Lower lobe of right lung (tissue), 2 donors: Measurements from ENCODE around the gene ZNF768. TPM values are rescaled to one million over a fixed set of nuclear protein-coding genes. Genes with fewer than 3 reads are reported as not detected.
"Not testable (repeated sequence)": the region's sequence is repeated elsewhere in the genome, so short reads cannot be mapped to it uniquely, and the experiment has no call there.

Experiments used
- ATAC-seq, 2 donors: fragments of 200-7000 bp; cut with Tn5 transposase; one replicate each; pipeline ENCODE4 v1.9.1; 2020 to 2022; ENCODE audit warnings: mild to moderate bottlenecking in 2 of 2, moderate library complexity in 2 of 2
- DNase-seq: peaks from one replicate; pipeline ENCODE4 v3.0.0-alpha.2; 2020
- H3K27ac ChIP-seq: fragments of 200-600 bp; one replicate; pipeline ENCODE4 v1.8.0; 2022
- H3K27me3 ChIP-seq: fragments of 200-600 bp; one replicate; pipeline ENCODE4 v1.8.0; 2022; ENCODE audit warnings: low read depth
- H3K36me3 ChIP-seq: fragments of 200-600 bp; one replicate; pipeline ENCODE4 v1.8.0; 2022; ENCODE audit warnings: mild to moderate bottlenecking
- H3K4me1 ChIP-seq: fragments of 200-600 bp; one replicate; pipeline ENCODE4 v1.8.0; 2022
- H3K4me3 ChIP-seq: fragments of 200-600 bp; one replicate; pipeline ENCODE4 v1.8.0; 2022; ENCODE audit warnings: mild to moderate bottlenecking
- H3K9me3 ChIP-seq: fragments of 200-600 bp; one replicate; pipeline ENCODE4 v1.8.0; 2022
- CTCF ChIP-seq: fragments of 200-600 bp; IDR thresholded peaks from one replicate; pipeline ENCODE4 v1.8.0; 2022; ENCODE audit warnings: antibody characterized with exemption, mild to moderate bottlenecking
- intact Hi-C: fragments of 100-400 bp; cut with DNase I; formaldehyde crosslinking; loops from one replicate; pipeline ENCODE4 v1.11.0; 2022
- total RNA-seq: library from RNA; stranded (reverse); fragmentation: NEBNext Ultra II Directional; extraction: Animal tissue kit (Norgen Biotek cat#: 25700); gene quantifications from one replicate; pipeline ENCODE4 v1.2.1, GENCODE V29; 2021
- donor health status: DM: no; HTN: yes; CAD: no; lungs with severe emphysema.

The ZNF768 gene
- total RNA-seq, 1 donor from 2014 or later, result 24.9 TPM

- intact Hi-C loops, result no loop called here
- H3K36me3 ChIP-seq, result peaks cover 33% of the 10 kb centered on the region
- no peak for TF ChIP-seq CTCF
These were observed 45.0 kb downstream of the ZNF768 start for GRCh38 chr16:30481381-30481780.

GRCh38 chr16:30478766-30479478, 47.4 kb downstream of the ZNF768 start:
- DNase-seq, result no peak
- no peak overlapping the region for H3K4me3 ChIP-seq
- H3K36me3 ChIP-seq, result peaks cover 23% of the 10 kb centered on the region
- no peaks in the 10 kb centered on the region for H3K9me3 ChIP-seq
- ATAC-seq, result no peak
- peaks cover 3% of the 10 kb centered on the region for H3K27me3 ChIP-seq
- H3K4me1 ChIP-seq, result peaks cover 4% of the 10 kb centered on the region
- no peak overlapping the region for H3K27ac ChIP-seq
- intact Hi-C loops, result no loop called here
- no peak for TF ChIP-seq CTCF

More at GRCh38 chr16:30481381-30481780, 45.0 kb downstream of the ZNF768 start:
- no peak for DNase-seq
- Histone ChIP-seq H3K27ac (no peak overlapping the region), H3K4me3 (no peak overlapping the region), H3K4me1 (no peaks in the 10 kb centered on the region), H3K9me3 (no peaks in the 10 kb centered on the region), H3K27me3 (no peaks in the 10 kb centered on the region)
- no peak for ATAC-seq

GRCh38 chr16:30477773-30478172, 48.6 kb downstream of the ZNF768 start:
- H3K27me3 ChIP-seq, result peaks cover 13% of the 10 kb centered on the region
- DNase-seq, H3K9me3 ChIP-seq, ATAC-seq, H3K27ac ChIP-seq, intact Hi-C loops, H3K4me1 ChIP-seq, H3K4me3 ChIP-seq: not testable (repeated sequence)
- H3K36me3 ChIP-seq, result peaks cover 11% of the 10 kb centered on the region

GRCh38 chr16:30476991-30477390, 49.4 kb downstream of the ZNF768 start:
- no peak overlapping the region for H3K4me3 ChIP-seq
- peaks cover 13% of the 10 kb centered on the region for H3K27me3 ChIP-seq
- no peaks in the 10 kb centered on the region for H3K9me3 ChIP-seq
- peaks cover 9% of the 10 kb centered on the region for H3K4me1 ChIP-seq
- no peak for TF ChIP-seq CTCF
- intact Hi-C loops, result no loop called here
- ATAC-seq, result no peak
- H3K36me3 ChIP-seq, result peaks cover 5% of the 10 kb centered on the region
- no peak for DNase-seq
- no peak overlapping the region for H3K27ac ChIP-seq

- DNase-seq (no peak), ATAC-seq (no peak)
- intact Hi-C loops, result no loop called here
- Histone ChIP-seq H3K27me3 (peaks cover 13% of the 10 kb centered on the region), H3K27ac (no peak overlapping the region), H3K4me1 (peaks cover 16% of the 10 kb centered on the region), H3K4me3 (peak overlapping the region; percentile 53), H3K36me3 (no peaks in the 10 kb centered on the region), H3K9me3 (no peaks in the 10 kb centered on the region)
- no peak for TF ChIP-seq CTCF
These were observed 51.7 kb downstream of the ZNF768 start for GRCh38 chr16:30474684-30475083.

GRCh38 chr16:30474074-30474452, 52.3 kb downstream of the ZNF768 start:
- H3K27ac ChIP-seq, result peak overlapping the region; percentile 65
- H3K9me3 ChIP-seq, result no peaks in the 10 kb centered on the region
- peaks cover 18% of the 10 kb centered on the region for H3K4me1 ChIP-seq
- no peak for TF ChIP-seq CTCF
- H3K4me3 ChIP-seq, result peak overlapping the region; percentile 53
- DNase-seq (no peak), ATAC-seq (no peak)
- H3K36me3 ChIP-seq, result no peaks in the 10 kb centered on the region
- intact Hi-C loops, result no loop called here
- peaks cover 13% of the 10 kb centered on the region for H3K27me3 ChIP-seq
